ENCODE data around the gene DMAC1. TPM values are rescaled to one million over a fixed set of nuclear protein-coding genes. Genes with fewer than 3 reads are reported as not detected.

DMAC1 gene
- total RNA-seq, 1 donor from 2014 or later, result 8.7 TPM

DNA sequence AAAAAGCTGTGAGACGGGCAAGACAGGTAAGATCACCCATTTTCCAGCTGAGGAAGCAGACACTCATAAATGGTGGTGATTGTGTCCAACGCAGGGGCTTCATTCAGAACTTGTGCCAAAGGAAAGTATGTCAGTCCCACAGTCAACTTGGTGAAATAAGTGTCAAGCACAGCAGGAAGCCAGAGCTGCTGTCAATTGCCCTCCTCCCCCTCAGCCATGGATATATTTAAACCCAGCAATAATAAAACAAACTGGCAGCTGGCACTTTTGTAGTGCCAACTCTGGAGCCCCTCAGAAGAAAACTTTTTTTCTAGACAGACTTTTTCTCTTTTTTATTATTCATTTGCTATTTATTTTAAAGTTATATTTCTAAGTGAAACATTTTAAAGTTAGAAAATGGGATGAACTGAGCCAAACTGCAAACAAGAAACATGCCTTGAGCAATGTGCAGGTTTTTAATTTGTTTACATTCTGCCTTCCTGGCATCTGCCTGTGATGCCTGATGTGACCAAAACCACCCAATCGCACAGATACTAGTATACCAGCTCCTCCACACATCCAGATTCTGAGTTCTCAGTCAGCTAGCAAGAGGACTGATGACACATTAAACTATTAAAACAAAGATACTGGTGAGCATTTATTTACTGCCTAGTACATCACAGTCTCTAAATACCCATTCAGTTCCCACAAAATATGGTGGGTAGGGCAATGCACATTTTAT is 17.0 kb downstream of the DMAC1 start:
- DNase-seq, result no peak

GRCh38 chr9:7780261-7780988 is 19.2 kb downstream of the DMAC1 start:
- no peak for DNase-seq

- no peak for DNase-seq
These were observed 20.6 kb downstream of the DMAC1 start for GRCh38 chr9:7778851-7779600.

DNA sequence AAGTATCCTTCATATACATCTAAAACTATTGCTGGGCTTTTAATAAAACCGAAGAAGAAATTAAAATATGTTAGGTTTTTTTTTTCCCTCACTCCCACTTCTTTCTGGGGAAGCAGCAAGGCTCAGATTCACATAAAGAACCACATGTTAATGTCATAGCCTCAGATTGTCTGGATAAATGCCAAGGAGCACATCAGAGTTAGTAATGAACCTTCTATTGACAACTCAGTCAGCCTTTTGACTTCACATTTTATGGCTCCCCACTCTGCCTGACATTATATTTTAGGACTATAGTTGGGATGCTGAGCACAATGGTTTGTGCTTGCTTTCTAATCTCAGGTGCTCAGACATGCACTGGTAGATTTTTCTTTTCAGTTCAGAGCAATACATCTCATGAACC is 21.8 kb downstream of the DMAC1 start:
- DNase-seq, result no peak

GRCh38 chr9:7770111-7770510 is 29.5 kb downstream of the DMAC1 start:
- no peak for DNase-seq

DNA sequence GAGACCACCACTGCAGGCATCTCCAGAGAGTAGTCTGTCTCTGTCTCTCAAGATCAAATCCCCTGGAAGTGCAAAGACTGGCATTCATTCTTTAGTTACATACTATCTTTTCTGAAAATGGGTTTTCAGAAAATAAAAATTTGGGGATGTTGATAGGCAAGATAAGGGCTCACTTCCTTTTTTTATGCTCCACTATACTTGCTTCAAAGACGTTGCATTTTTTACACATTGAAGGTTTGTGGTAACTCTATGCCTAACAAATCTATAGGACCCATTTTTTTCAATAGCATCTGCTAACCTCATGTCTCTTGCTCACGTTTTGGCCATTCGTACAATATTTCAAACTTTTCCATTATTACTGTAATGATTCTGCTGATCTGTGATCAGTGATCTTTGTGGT is 37.0 kb downstream of the DMAC1 start:
- DNase-seq, result no peak

DNA sequence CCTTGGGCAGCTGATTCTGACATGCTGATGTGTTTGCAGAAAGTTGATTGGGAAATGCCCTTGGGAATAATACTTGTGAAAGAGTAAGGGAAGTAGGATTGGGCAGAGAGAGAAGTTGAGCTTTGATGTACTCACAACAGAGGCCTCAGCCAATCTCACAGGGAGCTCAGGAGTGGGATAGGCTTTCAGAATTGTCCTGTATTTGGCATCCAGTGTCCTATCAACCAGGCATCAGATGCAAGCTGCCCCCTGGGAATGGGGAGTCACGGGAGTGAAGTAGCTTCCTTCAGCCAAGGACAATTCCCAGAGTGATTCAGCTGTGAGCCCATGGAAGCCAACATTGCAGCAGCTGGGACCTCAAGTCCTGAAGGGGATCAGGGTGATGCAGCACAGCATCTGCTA is 39.6 kb downstream of the DMAC1 start:
- no peak for DNase-seq

- peak; percentile 24 for DNase-seq
These were observed 43.5 kb downstream of the DMAC1 start for GRCh38 chr9:7756088-7756487.

- no peak for DNase-seq
These were observed 47.1 kb downstream of the DMAC1 start for GRCh38 chr9:7752481-7752880.

Measured in dermis blood vessel endothelial cell (primary cell).